Testis (tissue), 2 donors: ENCODE measurements around the gene FBXL19.

Source experiments
- POLR2A ChIP-seq: fragments of 450-650 bp; IDR thresholded peaks from one replicate; pipeline ENCODE4 v1.6.1; 2017; ENCODE audit warnings: antibody characterized with exemption, mild to moderate bottlenecking, moderate library complexity
- TF ChIP-seq, protein P1 (sequence below), 3 experiments: fragments of 450-650 bp in 2 of 3; fragments of 200-600 bp in 1 of 3; sonication (generic) in 1 of 3; IDR thresholded peaks; one replicate each; pipeline ENCODE4 v1.5.1; 2016 to 2019; ENCODE audit warnings: antibody characterized with exemption in 3 of 3, mild to moderate bottlenecking in 2 of 3, moderate library complexity in 1 of 3

DNA sequence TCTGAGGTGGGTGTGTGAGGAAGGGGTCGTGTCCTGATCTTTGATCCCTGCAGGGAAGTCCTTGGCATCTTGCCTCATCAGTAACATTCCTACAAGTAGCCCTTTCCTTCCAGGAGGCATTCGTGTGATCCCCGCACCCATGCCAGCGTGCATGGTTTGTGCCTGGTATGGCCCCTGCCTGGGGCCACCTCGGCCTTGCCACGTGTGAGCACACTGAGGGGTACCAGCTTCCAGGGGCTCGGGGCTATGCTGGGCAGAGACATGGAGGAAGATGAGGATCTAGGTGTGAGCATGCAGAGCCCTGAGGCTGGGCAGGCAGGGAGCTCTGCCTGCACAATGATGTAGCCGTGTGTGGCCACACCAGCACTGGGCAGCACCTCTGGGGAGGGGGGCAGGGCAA lies 67.7 kb downstream of the FBXL19 start:
- TF ChIP-seq, protein P1, sequence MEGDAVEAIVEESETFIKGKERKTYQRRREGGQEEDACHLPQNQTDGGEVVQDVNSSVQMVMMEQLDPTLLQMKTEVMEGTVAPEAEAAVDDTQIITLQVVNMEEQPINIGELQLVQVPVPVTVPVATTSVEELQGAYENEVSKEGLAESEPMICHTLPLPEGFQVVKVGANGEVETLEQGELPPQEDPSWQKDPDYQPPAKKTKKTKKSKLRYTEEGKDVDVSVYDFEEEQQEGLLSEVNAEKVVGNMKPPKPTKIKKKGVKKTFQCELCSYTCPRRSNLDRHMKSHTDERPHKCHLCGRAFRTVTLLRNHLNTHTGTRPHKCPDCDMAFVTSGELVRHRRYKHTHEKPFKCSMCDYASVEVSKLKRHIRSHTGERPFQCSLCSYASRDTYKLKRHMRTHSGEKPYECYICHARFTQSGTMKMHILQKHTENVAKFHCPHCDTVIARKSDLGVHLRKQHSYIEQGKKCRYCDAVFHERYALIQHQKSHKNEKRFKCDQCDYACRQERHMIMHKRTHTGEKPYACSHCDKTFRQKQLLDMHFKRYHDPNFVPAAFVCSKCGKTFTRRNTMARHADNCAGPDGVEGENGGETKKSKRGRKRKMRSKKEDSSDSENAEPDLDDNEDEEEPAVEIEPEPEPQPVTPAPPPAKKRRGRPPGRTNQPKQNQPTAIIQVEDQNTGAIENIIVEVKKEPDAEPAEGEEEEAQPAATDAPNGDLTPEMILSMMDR (IDR thresholded peaks at IDR 0.05), result no peak
- TF ChIP-seq POLR2A, result no peak
